Tibial nerve (tissue), 3 donors: ENCODE results near the gene CCDC181.
"Not testable (repeated sequence)": the region's sequence is repeated elsewhere in the genome, so short reads cannot be mapped to it uniquely, and the experiment has no call there.

ENCODE experiments used
- CTCF ChIP-seq, 5 experiments: fragments of 200-600 bp in 3 of 5; fragments of 450-650 bp in 2 of 5; sonication (generic) in 3 of 5; IDR thresholded peaks; one replicate each; pipeline ENCODE4 v1.5.1; 2016 to 2019; ENCODE audit warnings: antibody characterized with exemption in 5 of 5, mild to moderate bottlenecking in 3 of 5, moderate library complexity in 2 of 5
- POLR2A ChIP-seq, 2 donors: fragments of 450-650 bp; IDR thresholded peaks; one replicate each; pipeline ENCODE4 v1.6.1; 2017; ENCODE audit warnings: antibody characterized with exemption in 2 of 2, mild to moderate bottlenecking in 2 of 2, moderate library complexity in 2 of 2

GRCh38 chr1:169408340-169408739 is 18.9 kb downstream of the CCDC181 start:
- not testable (repeated sequence) for TF ChIP-seq POLR2A, CTCF (IDR thresholded peaks at IDR 0.05)
